Stimulated activated CD8-positive, alpha-beta memory T cell treated with anti-CD3 and anti-CD28 coated beads, Interleukin-7, amount 100 ng/mL, for 48 hours (primary cell): ENCODE results near the gene ZMYM3.
"Not testable (repeated sequence)": the region's sequence is repeated elsewhere in the genome, so short reads cannot be mapped to it uniquely, and the experiment has no call there.

Experiments
- DNase-seq, 2 donors: peaks; one replicate each; pipeline ENCODE4 v3.0.0-alpha.2; 2020; ENCODE audit warnings: low read depth in 1 of 2; ENCODE audit errors: extremely low read depth in 1 of 2

Gene ZMYM3

DNA sequence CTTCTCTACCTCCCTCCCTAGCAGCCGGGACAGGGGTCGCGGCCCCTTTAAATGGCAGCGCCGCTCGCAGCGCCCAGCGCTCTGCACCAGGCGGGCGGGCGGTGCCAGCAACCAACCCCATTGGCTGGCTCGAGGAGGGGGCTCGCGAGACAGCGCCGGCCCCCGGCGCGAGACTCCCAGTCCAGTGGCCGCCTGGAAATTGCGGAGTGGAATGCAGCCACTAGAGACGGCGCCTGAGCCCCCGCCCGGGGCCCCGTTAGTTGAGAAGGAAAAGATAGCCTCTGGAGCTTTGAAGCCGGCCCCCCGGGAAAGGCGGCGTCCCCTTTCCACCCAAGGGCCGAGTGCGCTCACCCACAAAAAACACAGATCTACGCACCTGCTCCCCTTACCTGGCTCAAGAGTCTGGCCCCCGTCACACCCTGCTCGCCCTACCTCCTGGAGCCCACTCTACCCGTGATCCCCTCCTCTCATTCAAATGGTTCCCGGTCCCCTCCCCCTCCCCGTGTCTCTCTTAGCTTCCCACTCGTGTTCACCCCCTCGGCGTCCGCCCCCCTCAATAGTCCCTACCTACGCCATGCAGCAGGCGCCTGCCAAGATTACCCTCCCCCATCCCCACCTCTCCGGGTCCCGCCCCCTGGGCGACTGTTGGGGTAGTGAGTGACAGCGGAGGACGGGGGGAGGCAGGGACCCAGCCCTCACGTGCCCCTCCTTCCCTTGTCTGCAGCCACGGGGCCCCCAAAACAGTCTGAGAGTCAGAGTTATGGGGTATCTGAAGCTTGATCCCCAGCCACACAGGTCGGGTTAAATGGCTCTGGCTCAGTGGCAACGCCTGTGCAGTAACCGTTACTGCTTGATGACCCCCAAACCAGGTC is at the start of gene ZMYM3:
ZMYM3 (minus strand) TSS at position 49 of the 872 bp plus-strand sequence. CDS start 885 bp downstream, outside the sequence.
- DNase-seq = peak; percentile 64 to 72

DNA sequence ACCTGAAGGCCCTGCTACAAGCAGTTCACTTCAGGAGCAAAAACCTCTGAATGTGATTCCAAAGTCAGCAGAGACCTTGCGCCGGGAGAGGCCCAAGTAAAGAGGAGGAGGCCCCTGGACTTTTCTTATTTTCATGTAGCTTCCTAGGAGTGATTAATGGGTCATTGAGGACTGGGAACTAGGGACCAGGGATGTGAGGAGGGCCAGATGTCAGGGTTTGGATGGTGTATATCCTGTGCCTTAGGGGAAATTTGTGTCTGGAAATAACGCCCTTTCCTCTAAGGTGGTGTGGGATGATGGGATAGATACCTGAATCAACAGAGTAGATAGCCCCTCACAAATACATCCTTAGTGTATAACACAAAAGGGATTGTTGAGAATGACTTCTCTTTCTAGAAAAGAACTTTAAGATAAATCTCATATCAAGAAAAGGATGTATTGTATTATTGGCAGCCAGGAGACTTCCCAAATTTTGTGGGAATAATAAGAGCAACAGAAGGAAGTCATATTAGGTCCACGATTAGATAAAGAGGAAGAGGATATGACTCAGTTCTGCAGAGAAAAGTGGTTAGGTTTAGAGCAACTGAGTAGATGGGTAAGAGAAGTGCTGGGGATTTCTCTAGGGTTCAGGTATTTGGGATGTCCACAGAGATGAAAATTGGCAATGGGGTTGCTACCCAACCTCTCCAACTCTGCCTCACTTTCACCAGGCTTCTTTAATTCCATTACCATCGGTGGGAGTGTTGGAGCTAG is 48.7 kb upstream of the ZMYM3 start:
- no peak for DNase-seq

DNA sequence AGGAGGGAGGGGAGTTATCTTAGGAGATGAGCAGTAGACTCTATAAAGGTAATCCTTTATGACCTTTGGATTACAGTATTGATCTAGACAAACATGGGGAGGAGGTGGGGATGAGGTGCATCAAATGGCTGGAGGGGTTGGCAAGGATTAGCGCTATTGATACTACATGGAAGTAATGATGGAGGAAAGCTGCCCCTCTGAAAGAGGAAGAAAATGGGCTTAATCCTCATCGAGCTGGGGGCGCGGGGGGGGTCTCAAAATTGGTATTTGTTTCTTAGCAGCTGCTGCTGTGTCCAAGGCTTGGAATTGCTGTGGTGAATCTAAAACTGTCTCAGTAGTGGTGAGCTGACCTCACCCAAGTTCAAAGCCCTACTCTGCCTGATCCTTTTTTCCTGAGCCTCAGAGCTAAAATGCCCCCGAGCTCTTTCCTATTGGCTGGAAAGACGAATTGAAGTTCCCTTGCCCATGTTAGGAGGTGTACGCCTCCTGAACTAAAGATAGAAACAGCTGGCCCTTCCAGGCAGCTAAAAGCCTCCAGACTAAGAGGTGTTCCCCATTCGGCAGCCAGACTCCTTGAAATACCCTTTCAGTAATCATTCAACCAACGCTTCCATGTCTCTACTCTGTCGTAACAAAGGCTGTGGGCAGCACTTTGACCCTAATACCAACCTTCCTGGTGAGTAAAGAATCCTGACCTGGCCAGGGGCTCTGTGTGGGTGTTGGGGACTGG is 47.4 kb upstream of the ZMYM3 start, which contains the start of gene ITGB1BP2:
ITGB1BP2 (plus strand) TSS at position 556 of the 730 bp plus-strand sequence; CDS start at position 613, 57 bp downstream.
- DNase-seq = no peak

DNA sequence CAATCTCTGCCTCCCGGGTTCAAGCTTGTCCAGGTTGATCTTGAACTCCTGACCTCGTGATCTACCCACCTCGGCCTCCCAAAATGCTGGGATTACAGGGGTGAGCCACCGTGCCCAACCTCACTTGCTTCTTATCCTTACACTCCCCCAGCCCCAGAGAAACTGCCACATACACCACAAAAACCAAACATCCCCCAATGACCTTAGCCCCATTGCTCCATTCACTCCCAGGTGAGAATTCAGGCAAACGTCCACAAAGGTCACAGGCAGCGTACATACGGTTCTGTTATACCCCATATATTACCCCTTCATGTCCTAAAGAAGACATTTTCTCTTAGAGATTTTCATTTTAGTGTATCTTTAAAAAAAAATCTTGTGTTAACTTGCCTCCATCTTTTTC is 46.6 kb upstream of the ZMYM3 start:
- not testable (repeated sequence) for DNase-seq

DNA sequence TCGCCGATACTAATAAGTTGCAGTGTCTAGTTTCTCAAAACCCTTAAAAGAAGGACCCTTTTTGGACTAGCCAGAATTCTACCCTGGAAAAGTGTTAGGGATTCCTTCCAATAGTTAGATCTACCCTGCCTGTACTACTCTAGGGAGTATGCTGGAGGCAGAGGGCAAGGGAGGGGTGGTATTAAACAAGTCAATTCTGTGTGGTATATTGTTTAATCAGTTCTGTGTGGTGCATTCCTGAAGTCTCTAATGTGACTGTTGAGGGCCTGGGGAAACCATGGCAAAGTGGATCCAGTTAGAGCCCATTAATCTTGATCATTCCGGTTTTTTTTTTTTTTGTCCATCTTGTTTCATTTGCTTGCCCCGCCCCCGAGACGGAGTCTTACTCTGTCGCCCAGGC is 46.1 kb upstream of the ZMYM3 start:
- DNase-seq = not testable (repeated sequence)

DNA sequence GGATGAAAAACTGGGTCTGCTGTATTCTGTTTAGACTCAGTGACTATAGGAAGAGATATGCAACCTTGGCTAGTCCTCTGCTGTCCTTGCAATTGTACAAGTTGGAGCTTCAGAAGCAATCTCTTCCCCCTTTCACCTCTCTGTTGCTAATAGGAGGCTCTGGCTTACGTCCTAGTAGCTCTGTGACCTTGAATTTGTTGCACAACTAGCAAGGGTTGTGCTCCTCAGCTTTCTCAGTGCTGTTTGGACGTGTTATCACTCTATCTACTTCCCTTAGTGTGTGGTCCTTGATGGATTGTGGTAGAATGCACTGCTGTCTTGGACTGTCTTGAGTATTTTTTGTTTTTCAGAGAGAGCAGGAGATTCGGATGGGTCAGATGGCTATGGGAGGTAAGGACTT is 44.2 kb upstream of the ZMYM3 start:
- DNase-seq = no peak

DNA sequence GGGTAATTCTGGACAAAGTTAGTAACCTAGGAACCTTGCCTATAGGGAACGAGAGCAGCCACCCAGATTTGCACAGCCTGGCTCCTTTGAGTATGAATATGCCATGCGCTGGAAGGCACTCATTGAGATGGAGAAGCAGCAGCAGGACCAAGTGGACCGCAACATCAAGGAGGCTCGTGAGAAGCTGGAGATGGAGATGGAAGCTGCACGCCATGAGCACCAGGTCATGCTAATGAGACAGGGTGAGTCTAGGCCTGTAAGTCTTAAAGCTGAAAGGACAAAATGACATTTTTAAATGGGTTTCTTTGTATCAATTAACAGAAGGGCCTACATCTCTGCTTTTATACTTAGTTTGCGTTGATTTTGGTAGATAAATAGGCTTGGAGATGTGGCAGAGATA is 42.9 kb upstream of the ZMYM3 start:
- no peak for DNase-seq

DNA sequence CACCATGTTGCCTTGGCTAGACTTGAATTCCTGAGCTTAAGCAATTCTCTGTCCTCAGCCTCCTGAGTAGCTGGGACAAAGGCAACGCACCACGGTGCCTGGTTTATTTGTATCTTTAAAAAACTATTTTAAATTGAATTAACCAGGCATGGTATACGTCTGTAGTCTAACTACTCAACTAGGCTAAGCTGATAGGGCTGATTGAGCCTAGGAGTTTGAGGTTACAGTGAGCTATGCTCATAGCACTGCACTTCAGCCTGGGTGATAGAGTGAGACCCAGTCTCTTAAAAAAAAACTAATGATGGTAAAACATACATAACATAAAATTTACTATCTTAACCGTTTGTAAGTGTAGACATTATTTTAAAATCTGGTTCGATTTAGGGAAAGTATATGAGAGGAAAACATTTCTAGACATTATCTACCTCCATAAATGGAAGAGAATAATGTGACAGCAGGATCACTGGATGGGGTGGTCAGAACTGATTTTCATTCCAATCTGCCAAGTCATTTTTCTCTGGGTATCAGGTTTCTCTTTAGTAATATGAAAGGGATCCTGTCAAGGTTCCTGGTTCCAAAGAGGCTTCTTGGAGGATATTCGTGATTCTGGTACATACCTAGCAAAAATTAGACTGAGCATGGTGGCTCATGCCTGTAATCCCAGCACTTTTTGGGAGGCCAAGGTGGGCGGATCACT is 38.9 kb upstream of the ZMYM3 start:
- DNase-seq = no peak

DNA sequence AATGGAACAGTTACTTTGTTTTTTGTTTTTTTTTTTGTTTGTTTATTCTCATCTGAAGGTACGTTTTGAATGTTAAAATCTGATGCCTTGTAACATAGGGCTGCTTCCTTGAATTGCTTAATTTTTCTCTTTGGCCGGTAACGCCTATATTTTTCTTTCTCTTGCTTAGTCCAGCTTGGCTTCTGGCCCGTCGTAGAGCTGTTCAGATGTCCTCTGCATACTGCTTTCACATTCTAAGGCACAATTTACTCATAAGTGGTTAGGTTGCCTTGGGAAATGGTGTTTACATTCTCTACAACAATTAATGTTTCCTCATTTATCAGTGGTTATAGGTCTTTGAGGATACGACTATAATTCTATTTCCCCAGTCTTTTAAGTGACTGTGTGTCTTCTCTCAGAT is 37.4 kb upstream of the ZMYM3 start:
- DNase-seq = no peak

DNA sequence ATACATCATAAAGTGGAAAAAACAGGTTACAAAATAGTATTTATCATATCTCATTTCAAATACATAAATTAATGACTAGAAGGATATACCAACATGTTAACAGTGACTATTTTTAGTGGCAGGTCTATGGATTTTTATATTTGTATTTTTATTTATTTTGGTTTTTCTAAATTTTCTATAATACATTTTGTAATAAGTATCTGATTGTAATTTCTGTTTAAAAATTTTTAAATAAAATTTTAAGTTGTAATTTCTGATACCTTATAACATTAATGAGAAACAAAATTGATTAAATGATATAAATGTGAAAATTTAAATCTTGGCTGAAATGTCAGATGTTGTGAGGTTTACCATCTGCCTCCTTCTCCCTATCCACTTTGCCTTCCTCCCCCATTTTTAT is 32.0 kb upstream of the ZMYM3 start:
- DNase-seq = no peak

DNA sequence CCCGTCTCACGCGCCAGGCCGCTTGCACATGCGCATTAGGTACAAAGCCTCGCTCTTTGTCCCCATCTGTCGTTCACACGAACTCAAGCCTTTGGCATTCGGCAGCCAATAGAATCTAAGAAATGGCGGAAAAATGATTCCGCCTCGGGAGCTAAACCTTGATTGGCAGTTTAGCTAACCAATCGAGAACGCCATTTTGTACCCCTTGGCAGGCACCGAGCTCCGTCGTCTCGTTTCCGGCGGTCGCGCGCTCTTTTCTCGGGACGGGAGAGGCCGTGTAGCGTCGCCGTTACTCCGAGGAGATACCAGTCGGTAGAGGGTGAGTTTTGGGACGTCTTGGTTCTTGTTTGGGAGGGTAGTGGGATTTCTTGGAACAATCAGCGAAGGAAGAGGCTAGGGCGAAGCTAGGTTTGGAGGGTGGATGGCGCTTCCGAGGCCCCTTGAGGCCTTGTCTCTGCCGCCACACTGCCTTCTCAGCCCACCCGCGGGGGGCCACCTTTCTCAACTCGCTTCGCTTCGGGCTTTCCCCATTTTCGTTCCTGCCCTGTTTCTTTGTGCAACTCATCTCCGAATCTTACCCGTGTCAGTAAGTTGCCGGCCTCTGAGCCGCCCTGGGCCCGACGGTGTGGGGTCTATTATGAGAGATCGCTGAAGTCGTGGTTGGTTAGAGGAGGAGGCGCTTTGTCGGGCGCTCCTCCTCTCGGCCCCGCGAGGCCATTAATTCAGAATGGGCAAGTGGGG is 29.6 kb upstream of the ZMYM3 start, which contains the start of gene NONO:
NONO (plus strand) TSS at position 233 of the 741 bp plus-strand sequence. CDS start 7,003 bp downstream, outside the sequence.
- peak; percentile 49 to 78 for DNase-seq

DNA sequence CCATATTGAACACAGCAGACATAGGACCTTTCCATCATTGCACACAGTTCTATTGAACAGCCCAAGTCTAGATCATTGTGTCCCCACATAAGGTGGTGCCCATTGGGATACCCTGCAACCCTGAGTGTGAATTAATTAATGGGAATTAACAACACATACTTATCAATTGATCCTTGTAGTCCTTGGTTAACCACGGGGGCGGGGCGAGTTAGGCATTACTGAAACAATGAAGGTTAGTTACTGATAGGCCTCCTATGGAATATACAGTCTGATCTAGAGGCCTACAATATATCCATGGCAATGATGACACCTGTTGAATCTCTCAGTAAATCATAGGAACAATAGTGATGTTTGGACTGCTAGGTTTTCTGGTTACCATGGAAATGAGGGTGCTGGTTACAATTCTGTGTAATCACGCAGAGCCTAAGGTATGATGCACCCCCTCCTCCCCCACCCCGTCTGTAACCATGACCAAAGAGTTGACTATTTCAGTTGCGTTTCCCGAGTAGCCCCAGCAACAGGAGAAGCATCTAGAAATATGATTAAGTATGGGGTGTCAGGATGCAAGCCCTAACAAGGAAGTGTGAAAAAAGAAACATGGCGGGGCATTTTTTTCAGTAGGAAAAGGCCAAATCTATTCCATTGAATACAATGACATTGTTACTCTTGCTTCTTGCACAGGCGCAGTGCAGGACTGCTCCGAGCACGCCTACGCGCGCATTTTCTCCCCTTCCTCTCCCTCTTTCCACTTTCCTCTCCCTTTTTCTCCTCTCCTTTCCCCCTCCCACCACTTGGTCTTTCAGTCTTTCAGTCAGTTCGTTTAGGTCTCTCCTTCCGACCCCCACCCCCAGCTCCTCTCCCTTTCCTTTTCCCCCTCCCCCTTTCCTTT is 28.8 kb upstream of the ZMYM3 start:
- peak; percentile 7 to 62 for DNase-seq

DNA sequence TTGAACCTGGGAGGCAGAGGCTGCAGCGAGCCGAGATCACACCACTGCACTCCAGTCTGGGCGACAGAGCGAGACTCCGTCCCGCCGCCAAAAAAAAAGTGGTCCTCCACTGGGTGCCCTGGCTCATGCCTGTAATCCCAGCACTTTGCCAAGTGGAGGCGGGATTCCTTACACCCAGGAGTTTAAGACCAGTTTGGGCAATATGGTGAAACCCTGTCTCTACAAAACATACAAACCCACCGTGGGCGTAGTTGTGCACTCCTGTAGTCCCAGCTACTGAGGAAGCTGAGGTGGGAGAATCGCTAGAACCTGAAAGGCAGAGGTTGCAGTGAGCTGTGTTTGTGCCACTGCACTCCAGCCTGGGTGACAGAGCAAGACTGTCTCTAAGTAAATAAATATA is 27.4 kb upstream of the ZMYM3 start:
- not testable (repeated sequence) for DNase-seq

DNA sequence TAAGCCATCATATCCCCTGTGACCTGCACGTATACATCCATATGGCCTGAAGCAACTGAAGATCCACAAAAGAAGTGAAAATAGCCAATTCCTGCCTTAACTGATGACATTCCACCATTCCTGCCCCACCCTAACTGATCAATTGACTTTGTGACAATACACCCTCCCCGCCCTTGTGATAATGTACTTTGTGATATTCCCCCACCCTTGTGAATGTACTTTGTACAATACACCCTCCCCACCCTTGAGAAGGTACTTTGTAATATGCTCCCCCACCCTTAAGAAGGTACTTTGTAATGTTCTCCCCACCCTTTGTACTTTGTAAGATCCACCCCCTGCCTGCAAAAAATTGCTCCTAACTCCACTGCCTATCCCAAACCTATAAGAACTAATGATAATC is 18.4 kb upstream of the ZMYM3 start:
- DNase-seq = not testable (repeated sequence)

DNA sequence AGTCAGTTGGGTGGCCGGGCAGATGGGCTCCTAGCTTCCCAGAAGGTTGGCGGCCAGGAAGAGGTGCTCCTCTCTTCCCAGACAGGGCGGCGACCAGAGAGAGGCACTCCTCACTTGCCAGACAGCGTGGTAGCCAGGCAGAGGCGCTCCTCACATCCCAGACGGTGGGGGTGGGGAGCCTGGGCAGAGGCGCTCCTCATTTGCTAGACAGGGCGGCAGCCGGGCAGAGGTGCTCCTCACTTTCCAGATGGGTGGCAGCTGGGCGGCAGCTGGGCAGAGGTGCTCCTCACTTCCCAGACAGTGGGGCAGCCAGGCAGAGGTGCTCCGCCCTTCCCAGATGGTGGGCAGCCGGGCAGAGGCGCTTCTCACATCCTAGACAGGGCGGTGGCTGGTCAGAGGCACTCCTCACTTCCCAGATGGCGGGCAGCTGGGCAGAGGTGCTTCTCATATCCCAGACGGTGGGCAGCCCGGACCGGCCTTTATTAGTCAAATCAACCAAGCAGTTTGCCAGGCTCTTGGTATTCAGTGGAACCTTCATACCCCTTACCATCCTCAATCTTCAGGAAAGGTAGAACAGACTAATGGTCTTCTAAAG is 16.0 kb upstream of the ZMYM3 start:
- no peak for DNase-seq

DNA sequence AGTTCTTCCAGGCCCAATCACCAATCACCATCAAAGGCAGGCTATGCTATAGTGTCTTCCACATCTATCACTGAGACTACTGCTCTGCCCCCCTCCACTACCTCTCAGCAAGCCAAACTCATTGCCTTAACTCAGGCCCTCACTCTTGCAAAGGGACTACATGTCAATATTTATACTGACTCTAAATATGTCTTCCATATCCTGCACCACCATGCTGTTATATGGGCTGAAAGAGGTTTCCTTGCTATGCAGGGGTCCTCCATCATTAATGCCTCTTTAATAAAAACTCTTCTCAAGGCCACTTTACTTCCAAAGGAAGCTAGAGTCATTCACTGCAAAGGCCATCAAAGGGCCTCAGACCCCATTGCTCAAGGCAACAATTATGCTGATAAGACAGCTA is 14.7 kb upstream of the ZMYM3 start:
- DNase-seq = not testable (repeated sequence)

DNA sequence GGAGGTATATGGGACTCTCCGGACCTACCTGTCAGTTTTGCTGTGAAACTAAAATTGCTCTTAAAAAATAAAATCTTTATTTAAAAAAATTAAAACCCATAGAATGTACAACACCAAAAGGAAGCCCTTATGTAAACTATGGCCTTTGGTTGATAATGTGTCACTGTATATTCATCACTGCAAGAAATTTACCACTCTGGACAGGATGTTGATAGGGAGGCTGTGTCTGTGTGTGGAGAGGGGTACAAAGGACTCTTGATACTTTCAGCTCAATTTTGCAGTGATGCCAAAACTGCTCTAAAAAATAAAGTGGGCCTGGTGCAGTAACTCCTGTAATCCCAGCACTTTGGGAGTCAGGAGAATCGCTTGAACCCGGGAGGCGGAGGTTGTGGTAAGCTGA is 2.9 kb upstream of the ZMYM3 start:
- DNase-seq = no peak

DNA sequence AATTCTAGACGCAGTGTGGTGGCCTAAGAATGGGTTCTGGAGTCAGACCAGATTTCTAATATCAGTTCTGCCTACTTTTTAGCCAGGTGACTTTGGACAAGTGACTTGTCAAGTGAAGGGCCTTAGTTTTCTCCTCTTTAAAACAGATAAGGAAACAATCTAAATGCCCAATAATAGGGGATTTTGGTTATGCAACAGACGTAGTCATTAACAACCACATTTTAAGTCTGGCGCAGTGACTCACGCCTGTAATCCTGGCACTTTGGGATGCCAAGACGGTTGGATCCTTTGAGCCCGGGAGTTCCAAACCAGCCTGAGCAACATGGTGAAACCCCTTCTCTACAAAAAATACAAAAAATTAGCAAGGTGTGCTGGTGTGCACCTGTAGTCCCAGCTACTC is 2.1 kb upstream of the ZMYM3 start:
- no peak for DNase-seq
